Fibroblast of lung (primary cell): ENCODE measurements around the gene BANF2.

Experiments
- CTCF ChIP-seq, 2 donors: IDR thresholded peaks in 1 of 2; conservative IDR thresholded peaks in 1 of 2; 1 replicate in 1 of 2; 2 replicates in 1 of 2; pipeline ENCODE4 v1.5.1; 2011 to 2012; ENCODE audit warnings: low read length in 2 of 2, control low read depth in 1 of 2, inconsistent platforms in 1 of 2, low read depth in 1 of 2, mild to moderate bottlenecking in 1 of 2
- EZH2 ChIP-seq: IDR thresholded peaks from 2 replicates; pipeline ENCODE4 v1.5.1; 2012; ENCODE audit warnings: low read length, control low read depth, mild to moderate bottlenecking; ENCODE audit errors: missing control alignments

GRCh38 chr20:17771206-17772004, 71.6 kb downstream of the BANF2 start:
- TF ChIP-seq CTCF (conservative IDR thresholded peaks at IDR 0.05 in 1 of 2, IDR thresholded peaks at IDR 0.05 in 1 of 2; ENCODE audit: low read depth in 1 of 2, low read length in 2 of 2) = no peak
- no peak for TF ChIP-seq EZH2
